GM12865 (cell line): ENCODE results near the gene CNKSR3.

Source experiments
- DNase-seq: peaks from one replicate; pipeline ENCODE4 v3.0.0; 2010; ENCODE audit warnings: low read depth
- H3K4me3 ChIP-seq: 2 replicates; pipeline ENCODE4 v1.5.1; 2011; ENCODE audit warnings: mild to moderate bottlenecking, low read depth, low read length, control low read depth
- TF ChIP-seq, protein P1 (sequence below): IDR thresholded peaks from 2 replicates; pipeline ENCODE4 v1.5.1; 2011; ENCODE audit warnings: low read length, control low read depth, low read depth, inconsistent platforms; ENCODE audit not compliant: insufficient read depth; ENCODE audit errors: missing control alignments

CNKSR3 gene

GRCh38 chr6:154457881-154458284 lies 52.6 kb downstream of the CNKSR3 start:
- no peak for DNase-seq
- TF ChIP-seq, protein P1, sequence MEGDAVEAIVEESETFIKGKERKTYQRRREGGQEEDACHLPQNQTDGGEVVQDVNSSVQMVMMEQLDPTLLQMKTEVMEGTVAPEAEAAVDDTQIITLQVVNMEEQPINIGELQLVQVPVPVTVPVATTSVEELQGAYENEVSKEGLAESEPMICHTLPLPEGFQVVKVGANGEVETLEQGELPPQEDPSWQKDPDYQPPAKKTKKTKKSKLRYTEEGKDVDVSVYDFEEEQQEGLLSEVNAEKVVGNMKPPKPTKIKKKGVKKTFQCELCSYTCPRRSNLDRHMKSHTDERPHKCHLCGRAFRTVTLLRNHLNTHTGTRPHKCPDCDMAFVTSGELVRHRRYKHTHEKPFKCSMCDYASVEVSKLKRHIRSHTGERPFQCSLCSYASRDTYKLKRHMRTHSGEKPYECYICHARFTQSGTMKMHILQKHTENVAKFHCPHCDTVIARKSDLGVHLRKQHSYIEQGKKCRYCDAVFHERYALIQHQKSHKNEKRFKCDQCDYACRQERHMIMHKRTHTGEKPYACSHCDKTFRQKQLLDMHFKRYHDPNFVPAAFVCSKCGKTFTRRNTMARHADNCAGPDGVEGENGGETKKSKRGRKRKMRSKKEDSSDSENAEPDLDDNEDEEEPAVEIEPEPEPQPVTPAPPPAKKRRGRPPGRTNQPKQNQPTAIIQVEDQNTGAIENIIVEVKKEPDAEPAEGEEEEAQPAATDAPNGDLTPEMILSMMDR, result no peak
- H3K4me3 ChIP-seq, result no peak overlapping the region

DNA sequence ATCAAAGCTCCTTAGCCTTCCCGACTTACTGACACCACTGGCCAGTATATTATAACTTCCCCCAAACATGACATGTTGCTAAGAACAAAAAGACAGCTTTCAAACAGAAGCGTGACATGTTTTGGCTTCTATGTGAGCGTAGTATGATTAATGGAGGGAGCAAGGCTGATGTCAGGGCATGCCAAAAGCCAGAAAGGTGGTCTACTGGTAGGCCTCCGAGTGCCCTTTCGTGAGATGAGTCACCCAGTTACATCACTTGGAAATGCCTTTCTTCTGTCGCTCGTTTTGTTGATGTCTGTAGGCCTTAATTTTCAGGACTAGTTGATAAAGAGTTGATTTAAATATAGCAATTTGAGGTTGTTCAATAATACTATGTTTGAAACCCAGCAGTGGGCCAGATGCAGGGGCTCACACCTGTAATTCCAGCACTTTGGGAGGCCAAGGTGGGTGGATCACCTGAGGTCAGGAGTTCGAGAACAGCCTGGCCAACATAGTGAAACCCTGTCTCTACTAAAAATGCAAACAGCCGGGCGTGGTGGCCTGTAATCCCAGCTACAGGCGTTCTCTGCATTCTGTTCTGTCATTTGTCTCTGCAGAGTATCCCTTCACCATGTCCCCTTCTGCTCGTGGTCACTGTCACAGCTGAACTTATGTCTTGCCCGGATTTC lies 53.3 kb downstream of the CNKSR3 start:
- no peak for DNase-seq
- TF ChIP-seq, protein P1, result no peak
- no peak overlapping the region for H3K4me3 ChIP-seq

DNA sequence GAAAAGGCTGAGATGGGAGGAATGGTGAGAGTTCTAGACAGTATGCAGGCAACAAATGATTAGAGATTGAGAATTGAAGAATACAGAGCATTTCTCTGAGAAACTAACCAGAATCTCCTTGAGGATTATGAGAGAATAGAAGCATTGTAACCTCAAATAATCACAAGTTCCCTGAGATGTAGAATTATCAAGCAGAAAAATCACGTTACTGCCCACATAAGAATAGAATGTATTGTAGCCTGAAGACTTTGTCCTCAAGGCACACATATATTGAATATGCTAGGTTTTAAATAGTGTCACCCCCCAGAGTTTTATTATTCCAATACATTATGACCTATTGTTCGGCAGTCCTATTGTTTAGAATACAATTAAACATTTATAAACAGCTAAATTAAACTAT lies 57.2 kb downstream of the CNKSR3 start:
- TF ChIP-seq, protein P1, result no peak
- DNase-seq, result no peak
- no peak overlapping the region for H3K4me3 ChIP-seq

- TF ChIP-seq, protein P1, result no peak
Measured at GRCh38 chr6:154450498-154450897, 60.0 kb downstream of the CNKSR3 start.

GRCh38 chr6:154448448-154449096 lies 61.9 kb downstream of the CNKSR3 start:
- TF ChIP-seq, protein P1, result no peak
- no peak overlapping the region for H3K4me3 ChIP-seq
- DNase-seq, result no peak

More at GRCh38 chr6:154450498-154450897, 60.0 kb downstream of the CNKSR3 start:
- no peak for DNase-seq
- no peak overlapping the region for H3K4me3 ChIP-seq

GRCh38 chr6:154447954-154448353 lies 62.5 kb downstream of the CNKSR3 start:
- DNase-seq, result no peak
- H3K4me3 ChIP-seq, result no peak overlapping the region
- TF ChIP-seq, protein P1, result no peak

DNA sequence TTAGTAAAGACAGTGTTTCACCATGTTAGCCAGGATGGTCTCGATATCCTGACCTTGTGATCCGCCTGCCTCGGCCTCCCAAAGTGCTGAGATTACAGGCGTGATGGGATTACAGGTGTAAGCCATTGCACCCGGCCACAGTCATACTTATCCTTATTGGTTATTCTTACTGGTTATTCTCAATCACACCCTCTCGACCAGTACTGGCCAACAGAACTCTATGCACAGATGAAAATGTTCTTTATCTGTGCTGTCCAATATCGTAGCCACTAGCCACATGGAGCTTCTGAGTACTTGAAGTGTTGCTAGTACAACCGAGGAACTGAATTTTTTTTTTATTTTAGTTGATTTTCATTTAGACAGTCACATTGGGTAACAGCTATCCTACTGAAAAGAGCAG lies 63.5 kb downstream of the CNKSR3 start:
- TF ChIP-seq, protein P1, result no peak
- no peak overlapping the region for H3K4me3 ChIP-seq
- no peak for DNase-seq
